A549 (cell line): Measurements from ENCODE around the gene ANKDD1A. TPM values are rescaled to one million over a fixed set of nuclear protein-coding genes. Genes with fewer than 3 reads are reported as not detected.

ENCODE experiments used
- ATAC-seq, 2 experiments: fragments of 200-7000 bp in 1 of 2; fragments of >200 bp in 1 of 2; cut with Nextera tagmentation in 1 of 2; cut with Tn5 transposase in 1 of 2; 3 replicates each; pipeline versions ENCODE4 v1.8.0 to v1.9.1; 2018 to 2020; ENCODE audit warnings: mild to moderate bottlenecking in 1 of 2, moderate library complexity in 1 of 2
- CTCF ChIA-PET: fragments of 300-600 bp; sonication (Branson Sonifier 250); formaldehyde crosslinking; extraction: SDS; loops from one replicate; lab custom pipeline; 2021; ENCODE audit warnings: antibody characterized with exemption, inconsistent platforms; lab: Yijun Ruan, JAX
- POLR2A ChIA-PET: fragments of 350-600 bp; formaldehyde crosslinking; extraction: SDS; loops from one replicate; lab custom pipeline; 2021; ENCODE audit warnings: antibody characterized with exemption, inconsistent platforms; lab: Yijun Ruan, JAX
- DNase-seq, 2 experiments: peaks; one replicate each; pipeline versions ENCODE4 v3.0.0 to v3.0.0-alpha.2; 2011 to 2016; ENCODE audit warnings: low read depth in 1 of 2, low spot score in 1 of 2
- FAIRE-seq: peaks from 2 replicates; lab custom pipeline; 2011; peaks lifted over from hg19 to GRCh38; lab: Jason Lieb, UNC
- H3K27ac ChIP-seq, 2 experiments: fragments of >200 bp; sonication (Bioruptor Twin); formaldehyde crosslinking; 3 replicates each; pipeline ENCODE4 v1.5.1; 2016 to 2017
- H3K4me1 ChIP-seq: fragments of >200 bp; sonication (Bioruptor Twin); formaldehyde crosslinking; 3 replicates; pipeline ENCODE4 v1.6.1; 2016
- H3K4me2 ChIP-seq: fragments of >200 bp; sonication (Bioruptor Twin); formaldehyde crosslinking; 3 replicates; pipeline ENCODE4 v1.6.1; 2016
- H3K4me3 ChIP-seq: fragments of >200 bp; sonication (Bioruptor Twin); formaldehyde crosslinking; 3 replicates; pipeline ENCODE4 v1.5.1; 2016
- H3K9me3 ChIP-seq: fragments of >200 bp; sonication (Bioruptor Twin); formaldehyde crosslinking; 3 replicates; pipeline ENCODE4 v1.6.1; 2016
- BHLHE40 ChIP-seq: IDR thresholded peaks from 2 replicates; pipeline ENCODE4 v1.6.1; 2012; ENCODE audit warnings: low read depth, low read length, inconsistent platforms
- FOSB ChIP-seq: fragments of 250-450 bp; sonication (Bioruptor Pico); IDR thresholded peaks from 2 replicates; pipeline ENCODE4 v1.5.0; 2020; ENCODE audit warnings: mild to moderate bottlenecking, moderate library complexity
- KDM5A ChIP-seq: fragments of 200-600 bp; sonication (generic); IDR thresholded peaks from 2 replicates; pipeline ENCODE4 v1.6.1; 2016; ENCODE audit warnings: antibody characterized with exemption, mild to moderate bottlenecking
- MYC ChIP-seq: IDR thresholded peaks from 2 replicates; pipeline ENCODE4 v1.6.1; 2012; ENCODE audit warnings: mild to moderate bottlenecking, inconsistent platforms, low read length, improper control_type of control experiment, borderline replicate concordance
- PHF8 ChIP-seq: fragments of 200-600 bp; sonication (generic); IDR thresholded peaks from 2 replicates; pipeline ENCODE4 v1.6.1; 2016; ENCODE audit warnings: low read depth, mild to moderate bottlenecking, antibody characterized with exemption, moderate library complexity, borderline replicate concordance
- RFX5 ChIP-seq: fragments of 450-650 bp; IDR thresholded peaks from 2 replicates; pipeline ENCODE4 v1.7.1; 2014; ENCODE audit warnings: antibody characterized with exemption, mild to moderate bottlenecking, moderate library complexity
- SREBF2 ChIP-seq: fragments of 450-650 bp; IDR thresholded peaks from 2 replicates; pipeline ENCODE4 v1.6.1; 2014; ENCODE audit warnings: mild to moderate bottlenecking, moderate library complexity
- TP53 ChIP-seq: fragments of 250-450 bp; sonication (Bioruptor Pico); IDR thresholded peaks from 2 replicates; pipeline ENCODE4 v1.5.0; 2021; ENCODE audit warnings: mild to moderate bottlenecking, moderate library complexity
- ZNF302 ChIP-seq: fragments of 250-450 bp; sonication (Bioruptor Pico); IDR thresholded peaks from 2 replicates; pipeline ENCODE4 v1.9.0; 2021; ENCODE audit warnings: inconsistent platforms, mild to moderate bottlenecking, moderate library complexity
- ZSCAN20 ChIP-seq: fragments of 250-450 bp; sonication (Bioruptor Pico); IDR thresholded peaks from 2 replicates; pipeline ENCODE4 v1.8.0; 2022; ENCODE audit warnings: mild to moderate bottlenecking, moderate library complexity
- WGBS: methylation state at CpG from one replicate; pipeline ENCODE4 v1.1.6; 2017; ENCODE audit errors: missing lambda C conversion rate; 5-methylcytosine and 5-hydroxymethylcytosine counted together
- polyA plus RNA-seq, 4 experiments: library from polyadenylated mRNA; depleted of rRNA in 3 of 4; stranded (reverse); fragments of >200 nt; fragmentation: RNase III in 1 of 4; extraction: RNeasy Plus Mini Kit Qiagen cat#74134 plus additional on column Dnase treatment in 1 of 4; gene quantifications; 2 replicates in 3 of 4; 3 replicates in 1 of 4; pipeline ENCODE4 v1.2.3, GENCODE V29; 2011 to 2017
- TF ChIP-seq, protein P1 (sequence below): fragments of 450-650 bp; IDR thresholded peaks from 2 replicates; pipeline ENCODE4 v1.6.1; 2014; ENCODE audit warnings: antibody characterized with exemption
- TF ChIP-seq, protein P2 (sequence below): fragments of >200 bp; sonication (Bioruptor Twin); formaldehyde crosslinking; IDR thresholded peaks from 2 replicates; pipeline ENCODE4 v1.6.1; 2016
- TF ChIP-seq, protein P3 (sequence below): IDR thresholded peaks from 2 replicates; pipeline ENCODE4 v1.6.1; 2012; ENCODE audit warnings: low read depth, borderline replicate concordance
- TF ChIP-seq, protein P4 (sequence below): fragments of 250-450 bp; sonication (Bioruptor Pico); IDR thresholded peaks from 2 replicates; pipeline ENCODE4 v1.5.0; 2020; ENCODE audit warnings: low read depth, mild to moderate bottlenecking, moderate library complexity
- TF ChIP-seq, protein P5 (sequence below): IDR thresholded peaks from 2 replicates; pipeline ENCODE4 v1.6.1; 2012
- TF ChIP-seq, protein P6 (sequence below): fragments of 150-350 bp; IDR thresholded peaks from 2 replicates; pipeline ENCODE4 v1.6.1; 2014; ENCODE audit warnings: low read depth, mild to moderate bottlenecking, low read length
- TF ChIP-seq, protein P7 (sequence below): fragments of >200 bp; sonication (Bioruptor Twin); formaldehyde crosslinking; IDR thresholded peaks from 3 replicates; pipeline ENCODE4 v1.5.1; 2016
- TF ChIP-seq, protein P8 (sequence below): fragments of 250-450 bp; sonication (Bioruptor Pico); IDR thresholded peaks from 2 replicates; pipeline ENCODE4 v1.5.0; 2021; ENCODE audit warnings: mild to moderate bottlenecking, moderate library complexity, borderline replicate concordance

The ANKDD1A gene
- polyA plus RNA-seq, 2 of the 4 experiments (the other 2 are of a cell fraction), result 2.7 to 2.8 TPM

DNA sequence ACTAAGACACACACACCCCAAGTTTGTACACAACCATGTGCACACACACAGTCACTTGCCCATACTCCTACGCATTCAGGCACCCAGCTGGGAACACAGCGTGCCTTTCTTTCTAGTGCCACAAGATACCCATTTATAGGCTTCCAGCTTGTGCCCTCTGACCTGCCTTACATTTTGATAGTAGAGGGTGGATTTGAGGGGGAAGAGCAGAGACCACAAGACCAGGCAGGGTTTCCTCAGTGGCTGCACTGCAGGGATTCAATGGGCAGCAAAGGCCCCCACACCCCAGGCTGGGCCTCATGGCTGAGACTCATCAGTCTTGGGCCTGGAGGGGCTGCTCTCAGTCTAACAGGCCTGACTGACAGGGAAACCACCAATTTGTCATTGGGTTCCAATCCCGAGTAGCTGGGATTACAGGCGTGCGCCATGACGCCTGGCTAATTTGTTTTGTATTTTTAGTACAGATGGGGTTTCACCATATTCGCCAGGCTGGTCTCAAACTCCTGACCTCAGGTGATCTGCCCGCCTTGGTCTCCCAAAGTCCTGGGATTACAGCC, 18.8 kb upstream of the ANKDD1A start:
- ChIA-PET POLR2A (no interaction called here), CTCF (interaction anchor here (1.2 to 2.6 kb wide), 4 partner anchors 11 to 83 kb away, joined by 3 to 17 read pairs (median 8); no protein-coding TSS in a partner anchor)
- no peak for DNase-seq
- no peak for FAIRE-seq
- Histone ChIP-seq H3K4me2 (no peak overlapping the region), H3K9me3 (no peaks in the 10 kb centered on the region), H3K4me3 (no peak overlapping the region), H3K4me1 (peaks cover 10% of the 10 kb centered on the region; the same call in 2 of the 3 replicates), H3K27ac (no peak overlapping the region)
- 94% methylated on average over 8 of the region's 8 CpGs for WGBS
- TF ChIP-seq MYC (no peak), RFX5 (no peak), ZSCAN20 (CRISPR knock-in tag) (no peak), ZNF302 (no peak), SREBF2 (no peak), TP53 (CRISPR knock-in tag) (no peak), FOSB (no peak), KDM5A (no peak), BHLHE40 (no peak), PHF8 (no peak)
- TF ChIP-seq, protein P1, sequence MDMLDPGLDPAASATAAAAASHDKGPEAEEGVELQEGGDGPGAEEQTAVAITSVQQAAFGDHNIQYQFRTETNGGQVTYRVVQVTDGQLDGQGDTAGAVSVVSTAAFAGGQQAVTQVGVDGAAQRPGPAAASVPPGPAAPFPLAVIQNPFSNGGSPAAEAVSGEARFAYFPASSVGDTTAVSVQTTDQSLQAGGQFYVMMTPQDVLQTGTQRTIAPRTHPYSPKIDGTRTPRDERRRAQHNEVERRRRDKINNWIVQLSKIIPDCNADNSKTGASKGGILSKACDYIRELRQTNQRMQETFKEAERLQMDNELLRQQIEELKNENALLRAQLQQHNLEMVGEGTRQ, result no peak
- TF ChIP-seq, protein P2, sequence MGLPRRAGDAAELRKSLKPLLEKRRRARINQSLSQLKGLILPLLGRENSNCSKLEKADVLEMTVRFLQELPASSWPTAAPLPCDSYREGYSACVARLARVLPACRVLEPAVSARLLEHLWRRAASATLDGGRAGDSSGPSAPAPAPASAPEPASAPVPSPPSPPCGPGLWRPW, result no peak
- TF ChIP-seq, protein P3, sequence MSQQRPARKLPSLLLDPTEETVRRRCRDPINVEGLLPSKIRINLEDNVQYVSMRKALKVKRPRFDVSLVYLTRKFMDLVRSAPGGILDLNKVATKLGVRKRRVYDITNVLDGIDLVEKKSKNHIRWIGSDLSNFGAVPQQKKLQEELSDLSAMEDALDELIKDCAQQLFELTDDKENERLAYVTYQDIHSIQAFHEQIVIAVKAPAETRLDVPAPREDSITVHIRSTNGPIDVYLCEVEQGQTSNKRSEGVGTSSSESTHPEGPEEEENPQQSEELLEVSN, result no peak
- TF ChIP-seq, protein P4, sequence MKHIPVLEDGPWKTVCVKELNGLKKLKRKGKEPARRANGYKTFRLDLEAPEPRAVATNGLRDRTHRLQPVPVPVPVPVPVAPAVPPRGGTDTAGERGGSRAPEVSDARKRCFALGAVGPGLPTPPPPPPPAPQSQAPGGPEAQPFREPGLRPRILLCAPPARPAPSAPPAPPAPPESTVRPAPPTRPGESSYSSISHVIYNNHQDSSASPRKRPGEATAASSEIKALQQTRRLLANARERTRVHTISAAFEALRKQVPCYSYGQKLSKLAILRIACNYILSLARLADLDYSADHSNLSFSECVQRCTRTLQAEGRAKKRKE (CRISPR knock-in tag), result no peak
- TF ChIP-seq, protein P5, sequence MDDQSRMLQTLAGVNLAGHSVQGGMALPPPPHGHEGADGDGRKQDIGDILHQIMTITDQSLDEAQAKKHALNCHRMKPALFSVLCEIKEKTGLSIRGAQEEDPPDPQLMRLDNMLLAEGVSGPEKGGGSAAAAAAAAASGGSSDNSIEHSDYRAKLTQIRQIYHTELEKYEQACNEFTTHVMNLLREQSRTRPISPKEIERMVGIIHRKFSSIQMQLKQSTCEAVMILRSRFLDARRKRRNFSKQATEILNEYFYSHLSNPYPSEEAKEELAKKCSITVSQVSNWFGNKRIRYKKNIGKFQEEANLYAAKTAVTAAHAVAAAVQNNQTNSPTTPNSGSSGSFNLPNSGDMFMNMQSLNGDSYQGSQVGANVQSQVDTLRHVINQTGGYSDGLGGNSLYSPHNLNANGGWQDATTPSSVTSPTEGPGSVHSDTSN, result no peak
- TF ChIP-seq, protein P6, sequence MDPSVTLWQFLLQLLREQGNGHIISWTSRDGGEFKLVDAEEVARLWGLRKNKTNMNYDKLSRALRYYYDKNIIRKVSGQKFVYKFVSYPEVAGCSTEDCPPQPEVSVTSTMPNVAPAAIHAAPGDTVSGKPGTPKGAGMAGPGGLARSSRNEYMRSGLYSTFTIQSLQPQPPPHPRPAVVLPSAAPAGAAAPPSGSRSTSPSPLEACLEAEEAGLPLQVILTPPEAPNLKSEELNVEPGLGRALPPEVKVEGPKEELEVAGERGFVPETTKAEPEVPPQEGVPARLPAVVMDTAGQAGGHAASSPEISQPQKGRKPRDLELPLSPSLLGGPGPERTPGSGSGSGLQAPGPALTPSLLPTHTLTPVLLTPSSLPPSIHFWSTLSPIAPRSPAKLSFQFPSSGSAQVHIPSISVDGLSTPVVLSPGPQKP, result no peak
- TF ChIP-seq, protein P7, sequence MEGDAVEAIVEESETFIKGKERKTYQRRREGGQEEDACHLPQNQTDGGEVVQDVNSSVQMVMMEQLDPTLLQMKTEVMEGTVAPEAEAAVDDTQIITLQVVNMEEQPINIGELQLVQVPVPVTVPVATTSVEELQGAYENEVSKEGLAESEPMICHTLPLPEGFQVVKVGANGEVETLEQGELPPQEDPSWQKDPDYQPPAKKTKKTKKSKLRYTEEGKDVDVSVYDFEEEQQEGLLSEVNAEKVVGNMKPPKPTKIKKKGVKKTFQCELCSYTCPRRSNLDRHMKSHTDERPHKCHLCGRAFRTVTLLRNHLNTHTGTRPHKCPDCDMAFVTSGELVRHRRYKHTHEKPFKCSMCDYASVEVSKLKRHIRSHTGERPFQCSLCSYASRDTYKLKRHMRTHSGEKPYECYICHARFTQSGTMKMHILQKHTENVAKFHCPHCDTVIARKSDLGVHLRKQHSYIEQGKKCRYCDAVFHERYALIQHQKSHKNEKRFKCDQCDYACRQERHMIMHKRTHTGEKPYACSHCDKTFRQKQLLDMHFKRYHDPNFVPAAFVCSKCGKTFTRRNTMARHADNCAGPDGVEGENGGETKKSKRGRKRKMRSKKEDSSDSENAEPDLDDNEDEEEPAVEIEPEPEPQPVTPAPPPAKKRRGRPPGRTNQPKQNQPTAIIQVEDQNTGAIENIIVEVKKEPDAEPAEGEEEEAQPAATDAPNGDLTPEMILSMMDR, result no peak
- TF ChIP-seq, protein P8, sequence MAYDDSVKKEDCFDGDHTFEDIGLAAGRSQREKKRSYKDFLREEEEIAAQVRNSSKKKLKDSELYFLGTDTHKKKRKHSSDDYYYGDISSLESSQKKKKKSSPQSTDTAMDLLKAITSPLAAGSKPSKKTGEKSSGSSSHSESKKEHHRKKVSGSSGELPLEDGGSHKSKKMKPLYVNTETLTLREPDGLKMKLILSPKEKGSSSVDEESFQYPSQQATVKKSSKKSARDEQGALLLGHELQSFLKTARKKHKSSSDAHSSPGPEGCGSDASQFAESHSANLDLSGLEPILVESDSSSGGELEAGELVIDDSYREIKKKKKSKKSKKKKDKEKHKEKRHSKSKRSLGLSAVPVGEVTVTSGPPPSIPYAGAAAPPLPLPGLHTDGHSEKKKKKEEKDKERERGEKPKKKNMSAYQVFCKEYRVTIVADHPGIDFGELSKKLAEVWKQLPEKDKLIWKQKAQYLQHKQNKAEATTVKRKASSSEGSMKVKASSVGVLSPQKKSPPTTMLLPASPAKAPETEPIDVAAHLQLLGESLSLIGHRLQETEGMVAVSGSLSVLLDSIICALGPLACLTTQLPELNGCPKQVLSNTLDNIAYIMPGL (CRISPR knock-in tag), result no peak
- ATAC-seq, result no peak
